DOHH2 (cell line): Measurements from ENCODE around the gene NCAM1.

ENCODE experiments used
- CTCF ChIP-seq: fragments of 200-600 bp; sonication (generic); IDR thresholded peaks from one replicate; pipeline ENCODE4 v1.5.1; 2014; ENCODE audit warnings: antibody characterized with exemption, mild to moderate bottlenecking, low read depth, low read length; ENCODE audit not compliant: poor library complexity, severe bottlenecking
- EZH2phosphoT487 ChIP-seq: fragments of 200-600 bp; sonication (generic); IDR thresholded peaks from 2 replicates; pipeline ENCODE4 v1.6.1; 2017; ENCODE audit warnings: borderline replicate concordance, mild to moderate bottlenecking, antibody characterized with exemption, low read length, moderate library complexity, mixed read lengths

GRCh38 chr11:113273720-113274119 is 312.5 kb downstream of the NCAM1 start:
- TF ChIP-seq CTCF (no peak), EZH2phosphoT487 (no peak)
